GM21528 (cell line): ENCODE data around the gene UVSSA.
"Not testable (repeated sequence)": the region's sequence is repeated elsewhere in the genome, so short reads cannot be mapped to it uniquely, and the experiment has no call there.

Experiments used
- ATAC-seq: cut with Tn5 transposase; IDR thresholded peaks from one replicate; pipeline ENCODE4 v1.9.1; 2021; ENCODE audit warnings: mild to moderate bottlenecking, moderate library complexity; ENCODE audit not compliant: unreplicated experiment, low FRiP score

The UVSSA gene

GRCh38 chr4:1316537-1317168 lies 30.4 kb upstream of the UVSSA start:
- no peak for ATAC-seq

GRCh38 chr4:1317177-1318045 lies 29.6 kb upstream of the UVSSA start:
- no peak for ATAC-seq

- no peak for ATAC-seq
These were observed 29.0 kb upstream of the UVSSA start for GRCh38 chr4:1318046-1318375.

- no peak for ATAC-seq
These were observed 28.4 kb upstream of the UVSSA start for GRCh38 chr4:1318488-1319213.

- ATAC-seq, result no peak
These were observed 25.5 kb upstream of the UVSSA start for GRCh38 chr4:1321486-1321885.

GRCh38 chr4:1321946-1322650 lies 24.9 kb upstream of the UVSSA start:
- ATAC-seq, result no peak

GRCh38 chr4:1323280-1323634 lies 23.8 kb upstream of the UVSSA start:
- no peak for ATAC-seq

GRCh38 chr4:1323635-1324442 lies 23.2 kb upstream of the UVSSA start:
- ATAC-seq, result no peak

GRCh38 chr4:1324443-1325175 lies 22.4 kb upstream of the UVSSA start:
- not testable (repeated sequence) for ATAC-seq

GRCh38 chr4:1325176-1325480 lies 21.9 kb upstream of the UVSSA start:
- no peak for ATAC-seq

GRCh38 chr4:1325681-1326635 lies 21.1 kb upstream of the UVSSA start:
- ATAC-seq, result no peak

- ATAC-seq, result no peak
These were observed 20.1 kb upstream of the UVSSA start for GRCh38 chr4:1326751-1327525.

GRCh38 chr4:1327526-1328266 lies 19.3 kb upstream of the UVSSA start:
- ATAC-seq, result no peak

- ATAC-seq, result no peak
These were observed 18.5 kb upstream of the UVSSA start for GRCh38 chr4:1328267-1329155.

- no peak for ATAC-seq
These were observed 17.3 kb upstream of the UVSSA start for GRCh38 chr4:1329408-1330371.
